GM10847 (cell line): ENCODE measurements around the gene PARP14.

ENCODE experiments used
- POLR2A ChIP-seq: IDR thresholded peaks from 2 replicates; pipeline ENCODE4 v1.6.1; 2011; ENCODE audit not compliant: insufficient read length; ENCODE audit errors: extremely low read depth

The PARP14 gene

GRCh38 chr3:122674339-122674738 lies 6.3 kb upstream of the PARP14 start:
- TF ChIP-seq POLR2A, result no peak

DNA sequence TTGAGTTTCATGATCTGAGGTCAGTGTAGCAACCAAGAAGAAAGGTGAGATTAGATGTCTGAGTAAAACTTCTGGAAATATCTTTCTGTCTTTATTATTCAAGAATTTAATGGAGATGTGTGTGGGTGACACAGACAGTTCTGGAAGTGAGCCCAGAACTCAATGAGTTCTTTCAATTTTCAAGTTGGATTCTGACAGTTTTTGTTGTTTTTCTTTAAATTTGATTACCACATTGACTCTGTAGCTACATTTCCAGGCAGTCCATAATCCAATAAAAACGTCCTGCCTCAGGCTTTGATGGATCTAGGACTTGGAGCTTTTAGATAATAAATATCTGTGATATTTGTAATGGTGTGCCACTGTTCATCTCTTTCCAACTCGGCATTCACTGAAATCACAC lies 3.9 kb upstream of the PARP14 start:
- no peak for TF ChIP-seq POLR2A

GRCh38 chr3:122677216-122677615 lies 3.4 kb upstream of the PARP14 start:
- no peak for TF ChIP-seq POLR2A

GRCh38 chr3:122678506-122678905 lies 2.1 kb upstream of the PARP14 start:
- no peak for TF ChIP-seq POLR2A

GRCh38 chr3:122679085-122679881 lies 1.4 kb upstream of the PARP14 start:
- TF ChIP-seq POLR2A, result no peak

DNA sequence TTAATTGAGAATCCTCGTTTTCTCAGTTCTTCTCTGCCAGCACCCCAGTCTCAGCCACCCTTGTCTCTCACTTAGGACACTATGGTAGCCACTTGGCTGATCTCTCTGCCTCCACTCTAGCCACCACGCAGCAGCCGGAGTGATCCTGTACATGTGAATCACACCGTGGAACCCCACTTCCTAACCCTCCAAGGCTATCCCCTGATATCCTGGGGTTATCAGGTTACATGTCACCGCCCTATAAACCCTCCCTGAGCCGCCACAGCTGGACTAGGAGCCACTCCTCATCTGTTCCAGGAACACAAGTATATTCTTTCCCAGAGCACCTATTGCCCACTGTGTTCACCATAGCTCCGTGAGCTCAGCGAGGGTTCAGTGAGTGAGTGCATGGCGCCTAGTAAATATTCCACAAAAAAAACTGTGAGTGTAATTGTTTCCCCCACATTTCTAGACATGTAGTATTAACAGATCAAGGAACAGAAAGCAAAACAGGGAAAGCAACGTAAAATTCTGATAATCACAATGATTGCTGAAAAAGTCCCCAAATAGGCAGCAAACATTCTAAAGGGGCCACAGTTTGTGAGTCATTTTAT lies 661 bp upstream of the PARP14 start:
- TF ChIP-seq POLR2A, result no peak

GRCh38 chr3:122681284-122681973 lies 790 bp downstream of the PARP14 start:
- no peak for TF ChIP-seq POLR2A

DNA sequence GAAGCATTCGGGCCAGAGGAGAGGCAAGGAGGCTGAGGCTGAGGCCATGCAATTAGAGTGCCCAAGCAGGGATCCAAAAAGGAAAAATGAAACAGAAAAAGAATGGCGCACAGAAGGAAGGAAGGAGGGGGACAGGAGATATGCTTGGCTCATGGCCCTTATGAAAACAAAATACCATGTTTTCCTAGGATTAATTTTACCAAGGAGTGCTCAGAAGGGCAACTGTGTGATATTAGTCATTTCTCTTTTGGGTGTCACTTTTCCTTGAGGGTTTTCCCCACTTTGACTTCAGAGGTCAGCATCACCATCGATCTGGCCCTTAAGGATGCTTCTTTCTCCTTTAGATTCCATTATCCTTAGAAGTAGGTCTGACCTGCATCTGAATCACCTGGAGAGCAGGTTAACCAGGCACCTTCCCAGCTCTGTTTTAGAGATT lies 1.4 kb downstream of the PARP14 start:
- TF ChIP-seq POLR2A, result no peak

DNA sequence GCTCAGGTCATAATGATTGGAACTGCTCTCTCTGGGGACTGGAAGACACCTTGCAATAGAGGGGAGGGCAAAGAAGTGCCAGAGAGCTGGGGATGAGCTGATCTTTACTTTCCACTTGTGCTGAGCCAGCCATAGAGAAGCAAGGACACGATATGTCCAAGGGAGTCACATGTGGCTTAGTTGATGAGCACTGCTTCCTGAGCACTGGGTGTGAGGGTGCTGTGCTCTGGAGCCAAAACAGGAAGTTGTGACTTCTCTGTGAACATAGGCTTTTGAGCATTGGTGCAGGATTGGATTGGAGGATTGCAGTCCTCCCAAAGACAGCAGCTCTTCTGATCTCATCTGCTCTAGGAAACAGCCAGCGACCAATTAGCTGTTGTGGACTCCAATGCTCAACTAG lies 6.7 kb downstream of the PARP14 start:
- no peak for TF ChIP-seq POLR2A

GRCh38 chr3:122688996-122689395 lies 8.4 kb downstream of the PARP14 start:
- TF ChIP-seq POLR2A, result no peak

GRCh38 chr3:122689587-122689986 lies 8.9 kb downstream of the PARP14 start:
- TF ChIP-seq POLR2A, result no peak

- no peak for TF ChIP-seq POLR2A
Observed at GRCh38 chr3:122690096-122690495, 9.5 kb downstream of the PARP14 start.

- no peak for TF ChIP-seq POLR2A
Observed at GRCh38 chr3:122691195-122691594, 10.6 kb downstream of the PARP14 start.

DNA sequence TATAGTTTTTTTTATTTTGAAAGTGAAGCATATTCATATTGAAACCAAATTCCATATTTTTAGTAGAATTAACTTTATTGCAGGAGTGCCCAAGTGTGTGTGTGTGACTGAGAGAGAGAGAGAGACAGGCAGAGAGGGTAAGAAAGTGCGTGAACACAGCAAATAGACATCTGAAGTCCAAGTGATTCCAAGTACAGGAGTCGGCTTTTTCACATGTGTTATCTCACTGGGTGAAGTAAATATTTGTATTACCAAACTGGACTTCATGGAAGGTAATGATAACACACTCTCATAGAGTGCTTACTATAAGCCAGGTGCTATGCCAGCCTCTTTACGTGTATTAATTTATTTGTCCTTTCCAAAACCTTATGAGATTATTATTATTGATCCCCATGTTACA lies 12.0 kb downstream of the PARP14 start:
- no peak for TF ChIP-seq POLR2A

DNA sequence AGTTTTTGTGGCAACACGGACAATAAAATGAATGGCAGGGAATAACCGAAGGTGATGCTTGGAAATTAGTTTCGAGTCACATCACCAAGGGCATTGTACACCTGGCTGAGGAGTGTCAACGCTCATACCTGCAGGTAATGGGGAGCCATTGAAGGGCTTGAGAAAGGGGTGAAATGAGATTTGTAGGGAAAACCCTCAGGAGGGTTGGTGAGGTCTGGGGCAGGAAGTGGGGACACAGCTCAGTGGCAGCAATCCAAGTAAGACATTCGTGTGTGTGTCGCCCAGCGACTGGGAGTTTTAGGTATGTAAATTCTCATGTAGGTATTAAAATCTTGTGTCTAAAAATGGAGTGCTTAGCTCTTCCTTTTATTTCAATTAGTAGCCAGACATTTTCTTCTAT lies 14.3 kb downstream of the PARP14 start:
- no peak for TF ChIP-seq POLR2A

DNA sequence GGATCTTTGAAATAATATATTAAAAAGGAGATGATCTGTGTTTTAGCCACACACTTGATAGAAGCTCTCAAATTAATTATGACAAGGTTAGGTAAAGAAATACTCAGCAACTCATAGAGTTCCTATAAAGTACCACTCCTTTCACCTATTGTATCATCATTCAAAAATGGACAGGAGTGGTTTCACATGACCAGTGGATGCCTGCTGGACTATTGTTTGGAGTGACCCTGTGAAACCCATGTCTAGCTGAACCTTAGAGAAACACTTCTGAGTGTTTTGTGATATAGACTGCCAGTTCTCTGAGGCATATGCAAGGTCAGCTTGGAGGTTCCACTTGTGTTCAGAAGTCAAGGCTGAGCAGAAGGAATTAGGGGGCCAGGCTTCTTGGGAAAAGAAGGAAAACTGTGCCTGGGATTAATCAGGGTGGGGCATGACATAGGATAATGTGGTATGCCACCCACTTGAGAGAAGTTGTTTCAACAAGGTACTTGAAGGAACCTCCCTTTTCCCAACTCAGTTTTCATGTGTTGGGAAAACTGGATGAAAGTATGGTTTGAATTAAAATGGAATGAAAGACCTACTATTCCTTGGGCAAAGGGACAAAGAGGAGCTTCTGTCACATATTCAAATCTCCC lies 15.4 kb downstream of the PARP14 start:
- TF ChIP-seq POLR2A, result no peak
